ENCODE data around the gene FGF6.

Gene FGF6

DNA sequence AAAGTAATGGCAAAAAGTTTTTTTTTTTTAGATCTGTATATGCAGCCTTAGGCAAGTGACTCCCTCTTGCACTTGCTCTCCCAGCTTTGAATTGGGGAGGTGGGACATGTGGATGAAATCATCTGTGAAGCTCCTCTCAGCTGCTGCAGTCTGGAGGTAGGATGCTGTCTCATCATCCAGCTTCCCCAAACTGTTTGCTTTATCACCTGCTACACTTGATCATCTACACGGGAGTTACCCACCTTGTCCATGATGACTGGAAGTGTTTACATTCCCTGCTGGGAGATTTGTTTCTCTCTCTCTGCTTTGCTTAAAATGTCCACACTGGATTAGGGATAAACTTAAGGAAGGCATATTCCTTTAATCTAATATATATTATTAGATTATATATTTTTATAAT, 57.6 kb downstream of the FGF6 start:
- ChIA-PET POLR2A (no interaction called here), CTCF (no interaction called here)
- DNase-seq (ENCODE audit: extremely low spot score) = no peak
- TF ChIP-seq, protein P1, sequence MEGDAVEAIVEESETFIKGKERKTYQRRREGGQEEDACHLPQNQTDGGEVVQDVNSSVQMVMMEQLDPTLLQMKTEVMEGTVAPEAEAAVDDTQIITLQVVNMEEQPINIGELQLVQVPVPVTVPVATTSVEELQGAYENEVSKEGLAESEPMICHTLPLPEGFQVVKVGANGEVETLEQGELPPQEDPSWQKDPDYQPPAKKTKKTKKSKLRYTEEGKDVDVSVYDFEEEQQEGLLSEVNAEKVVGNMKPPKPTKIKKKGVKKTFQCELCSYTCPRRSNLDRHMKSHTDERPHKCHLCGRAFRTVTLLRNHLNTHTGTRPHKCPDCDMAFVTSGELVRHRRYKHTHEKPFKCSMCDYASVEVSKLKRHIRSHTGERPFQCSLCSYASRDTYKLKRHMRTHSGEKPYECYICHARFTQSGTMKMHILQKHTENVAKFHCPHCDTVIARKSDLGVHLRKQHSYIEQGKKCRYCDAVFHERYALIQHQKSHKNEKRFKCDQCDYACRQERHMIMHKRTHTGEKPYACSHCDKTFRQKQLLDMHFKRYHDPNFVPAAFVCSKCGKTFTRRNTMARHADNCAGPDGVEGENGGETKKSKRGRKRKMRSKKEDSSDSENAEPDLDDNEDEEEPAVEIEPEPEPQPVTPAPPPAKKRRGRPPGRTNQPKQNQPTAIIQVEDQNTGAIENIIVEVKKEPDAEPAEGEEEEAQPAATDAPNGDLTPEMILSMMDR (IDR thresholded peaks at IDR 0.05; ENCODE audit: control extremely low read depth, extremely low read depth, low read depth, missing control alignments) = no peak

DNA sequence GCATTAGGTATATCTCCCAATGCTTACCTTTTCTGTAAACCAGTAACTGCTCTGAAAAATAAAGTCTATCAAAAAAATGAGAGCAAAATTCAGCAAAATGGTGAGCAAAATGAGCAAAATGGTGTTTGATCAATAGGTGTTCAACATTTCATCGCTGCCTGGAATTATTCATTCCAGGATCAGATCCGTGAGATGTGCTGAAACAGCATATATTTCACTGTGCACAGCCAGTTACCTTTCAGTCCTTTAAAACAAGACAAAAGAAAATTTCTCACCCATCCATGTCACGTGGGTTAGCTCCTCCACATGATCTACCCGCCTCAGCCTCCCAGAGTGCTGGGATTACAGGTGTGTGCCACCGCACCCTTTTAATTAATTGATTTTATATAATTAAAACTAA, 58.0 kb downstream of the FGF6 start:
- CTCF ChIA-PET = no interaction called here
- POLR2A ChIA-PET = no interaction called here

DNA sequence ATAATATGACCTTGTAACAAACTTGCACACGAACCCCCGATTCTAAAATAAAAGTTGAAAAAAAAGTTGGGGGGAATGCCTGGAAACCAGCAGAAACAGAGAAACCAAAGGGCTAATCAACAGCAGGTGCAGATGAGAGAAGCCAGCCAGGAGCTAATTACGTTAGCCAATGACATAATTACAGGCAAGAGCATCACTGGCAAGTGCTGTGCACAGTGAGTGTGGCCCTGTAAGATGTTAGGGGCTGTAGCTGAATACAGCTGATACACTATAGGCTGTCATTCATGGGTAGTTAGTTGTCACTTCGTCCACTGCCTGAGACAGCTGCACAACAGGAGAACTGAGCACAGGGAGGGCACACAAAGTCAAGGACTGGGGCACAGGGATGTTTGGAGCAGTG, 58.8 kb downstream of the FGF6 start:
- TF ChIP-seq, protein P1 (IDR thresholded peaks at IDR 0.05; ENCODE audit: control extremely low read depth, extremely low read depth, low read depth, missing control alignments) = no peak
- no peak for DNase-seq (ENCODE audit: extremely low spot score)
- POLR2A ChIA-PET = no interaction called here
- CTCF ChIA-PET = interaction anchor here (0.9 kb wide), 2 partner anchors 19 to 1087 kb away, joined by 3 to 4 read pairs; no protein-coding TSS in a partner anchor

More for the DNA sequence above, 58.0 kb downstream of the FGF6 start:
- TF ChIP-seq, protein P1 (IDR thresholded peaks at IDR 0.05; ENCODE audit: control extremely low read depth, extremely low read depth, low read depth, missing control alignments) = no peak
- DNase-seq (ENCODE audit: extremely low spot score) = no peak
